ENCODE data around the gene COL11A2. TPM values are rescaled to one million over a fixed set of nuclear protein-coding genes. Genes with fewer than 3 reads are reported as not detected.

The COL11A2 gene
- total and polyA plus RNA-seq, 2 of the 13 experiments (the other 11 are each of a cell fraction or from before 2014, with no cell fraction given) = 0.55 TPM

- TF ChIP-seq PRPF4 (IDR thresholded peaks at IDR 0.05; ENCODE audit: low read depth, low read length, poor library complexity, severe bottlenecking) = no peak
- 0 out of 2 replicates have a peak, but pooled peaks have one; percentile 37 for TF ChIP-seq GZF1 (CRISPR knock-in tag; IDR thresholded peaks at IDR 0.05)
- no peak for TF ChIP-seq ZNF234 (CRISPR knock-in tag; conservative IDR thresholded peaks at IDR 0.05)
- TF ChIP-seq GPN1 (CRISPR knock-in tag; IDR thresholded peaks at IDR 0.05; ENCODE audit: borderline replicate concordance) = no peak
- no peak for TF ChIP-seq ZNF251 (CRISPR knock-in tag; IDR thresholded peaks at IDR 0.05)
- TF ChIP-seq ZBTB4 (CRISPR knock-in tag; IDR thresholded peaks at IDR 0.05; ENCODE audit: borderline replicate concordance) = 0 out of 2 replicates have a peak, but pooled peaks have one; percentile 9
- no peak; the same call in 1 of the 2 replicates for TF ChIP-seq ZFP90 (CRISPR knock-in tag; IDR thresholded peaks at IDR 0.05; ENCODE audit: borderline replicate concordance)
- no peak for TF ChIP-seq SMAD9 (CRISPR knock-in tag; IDR thresholded peaks at IDR 0.05)
- no peak for TF ChIP-seq FIP1L1 (IDR thresholded peaks at IDR 0.05; ENCODE audit: borderline replicate concordance, insufficient read depth, low read depth, low read length)
- 0 out of 2 replicates have a peak, but pooled peaks have one; percentile 40 for TF ChIP-seq ZNF564 (CRISPR knock-in tag; IDR thresholded peaks at IDR 0.05)
- TF ChIP-seq IKZF5 (CRISPR knock-in tag; IDR thresholded peaks at IDR 0.05) = peak; percentile 81; the same call in 1 of the 2 replicates
- TF ChIP-seq, protein P1, sequence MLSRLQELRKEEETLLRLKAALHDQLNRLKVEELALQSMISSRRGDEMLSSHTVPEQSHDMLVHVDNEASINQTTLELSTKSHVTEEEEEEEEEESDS (CRISPR knock-in tag; IDR thresholded peaks at IDR 0.05; ENCODE audit: borderline replicate concordance) = no peak
- no peak; a peak in 1 of 4 replicates for TF ChIP-seq POLR2A (IDR thresholded peaks at IDR 0.05; ENCODE audit: insufficient read depth in 1 of 2, low read depth in 2 of 2, low read length in 2 of 2)
- TF ChIP-seq, protein P2, sequence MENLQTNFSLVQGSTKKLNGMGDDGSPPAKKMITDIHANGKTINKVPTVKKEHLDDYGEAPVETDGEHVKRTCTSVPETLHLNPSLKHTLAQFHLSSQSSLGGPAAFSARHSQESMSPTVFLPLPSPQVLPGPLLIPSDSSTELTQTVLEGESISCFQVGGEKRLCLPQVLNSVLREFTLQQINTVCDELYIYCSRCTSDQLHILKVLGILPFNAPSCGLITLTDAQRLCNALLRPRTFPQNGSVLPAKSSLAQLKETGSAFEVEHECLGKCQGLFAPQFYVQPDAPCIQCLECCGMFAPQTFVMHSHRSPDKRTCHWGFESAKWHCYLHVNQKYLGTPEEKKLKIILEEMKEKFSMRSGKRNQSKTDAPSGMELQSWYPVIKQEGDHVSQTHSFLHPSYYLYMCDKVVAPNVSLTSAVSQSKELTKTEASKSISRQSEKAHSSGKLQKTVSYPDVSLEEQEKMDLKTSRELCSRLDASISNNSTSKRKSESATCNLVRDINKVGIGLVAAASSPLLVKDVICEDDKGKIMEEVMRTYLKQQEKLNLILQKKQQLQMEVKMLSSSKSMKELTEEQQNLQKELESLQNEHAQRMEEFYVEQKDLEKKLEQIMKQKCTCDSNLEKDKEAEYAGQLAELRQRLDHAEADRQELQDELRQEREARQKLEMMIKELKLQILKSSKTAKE (CRISPR knock-in tag; IDR thresholded peaks at IDR 0.05; ENCODE audit: borderline replicate concordance) = peak; percentile 91
- TF ChIP-seq, protein P3, sequence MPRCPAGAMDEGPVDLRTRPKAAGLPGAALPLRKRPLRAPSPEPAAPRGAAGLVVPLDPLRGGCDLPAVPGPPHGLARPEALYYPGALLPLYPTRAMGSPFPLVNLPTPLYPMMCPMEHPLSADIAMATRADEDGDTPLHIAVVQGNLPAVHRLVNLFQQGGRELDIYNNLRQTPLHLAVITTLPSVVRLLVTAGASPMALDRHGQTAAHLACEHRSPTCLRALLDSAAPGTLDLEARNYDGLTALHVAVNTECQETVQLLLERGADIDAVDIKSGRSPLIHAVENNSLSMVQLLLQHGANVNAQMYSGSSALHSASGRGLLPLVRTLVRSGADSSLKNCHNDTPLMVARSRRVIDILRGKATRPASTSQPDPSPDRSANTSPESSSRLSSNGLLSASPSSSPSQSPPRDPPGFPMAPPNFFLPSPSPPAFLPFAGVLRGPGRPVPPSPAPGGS (CRISPR knock-in tag; IDR thresholded peaks at IDR 0.05) = no peak; the same call in 1 of the 2 replicates
- no peak for TF ChIP-seq ZNF629 (CRISPR knock-in tag; conservative IDR thresholded peaks at IDR 0.05)
- 0 out of 2 replicates have a peak, but pooled peaks have one; percentile 51 for TF ChIP-seq ZNF607 (CRISPR knock-in tag; IDR thresholded peaks at IDR 0.05; ENCODE audit: borderline replicate concordance)
- peak; percentile 84 for TF ChIP-seq HNF4G (IDR thresholded peaks at IDR 0.05; ENCODE audit: borderline replicate concordance, low read depth, low read length)
- peak; percentile 87 for TF ChIP-seq HNF4G (CRISPR knock-in tag; IDR thresholded peaks at IDR 0.05; ENCODE audit: borderline replicate concordance, low read depth)
- TF ChIP-seq TCF12 (IDR thresholded peaks at IDR 0.05) = no peak
- peak; percentile 84; the same call in 1 of the 2 replicates for TF ChIP-seq TCF12 (CRISPR knock-in tag; IDR thresholded peaks at IDR 0.05)
Measured at GRCh38 chr6:33198159-33198852, 6.0 kb upstream of the COL11A2 start (continued).
